CD4-positive, alpha-beta T cell treated with Interleukin-15 for 1 hour (primary cell): ENCODE data around the gene HCFC1.
A peak's percentile ranks its signal among the peaks of the same experiment; 100 is the strongest.

Experiments used
- DNase-seq: peaks from one replicate; pipeline ENCODE4 v3.0.0-alpha.2; 2020

HCFC1 gene

GRCh38 chrX:153971450-153972367, at the start of gene HCFC1:
TSS of gene HCFC1 (minus strand) at chrX:153971818. CDS start at chrX:153970840, 978 bp downstream.
- peak; percentile 95 for DNase-seq

GRCh38 chrX:154021131-154021611, 49.6 kb upstream of the HCFC1 start:
- peak; percentile 47 for DNase-seq

GRCh38 chrX:154020536-154021115, 49.0 kb upstream of the HCFC1 start:
- DNase-seq: no peak

GRCh38 chrX:154019633-154020528, 48.3 kb upstream of the HCFC1 start, which contains the start of gene IRAK1:
TSS of gene IRAK1 (minus strand) at chrX:154019902. CDS start at chrX:154019812, 90 bp downstream.
- peak; percentile 43 for DNase-seq

GRCh38 chrX:154019061-154019621, 47.5 kb upstream of the HCFC1 start:
- no peak for DNase-seq

- no peak for DNase-seq
Measured at GRCh38 chrX:154018518-154019060, 47.0 kb upstream of the HCFC1 start.

GRCh38 chrX:154017766-154018517, 46.3 kb upstream of the HCFC1 start:
- DNase-seq: no peak

GRCh38 chrX:154016366-154017076, 44.9 kb upstream of the HCFC1 start:
- no peak for DNase-seq

- no peak for DNase-seq
Measured at GRCh38 chrX:154015581-154016264, 44.1 kb upstream of the HCFC1 start.

GRCh38 chrX:154014429-154015380, 43.1 kb upstream of the HCFC1 start:
- no peak for DNase-seq

GRCh38 chrX:154013614-154014360, 42.2 kb upstream of the HCFC1 start:
- peak; percentile 51 for DNase-seq

- no peak for DNase-seq
Measured at GRCh38 chrX:154013001-154013421, 41.4 kb upstream of the HCFC1 start.

GRCh38 chrX:154012336-154012991, 40.8 kb upstream of the HCFC1 start:
- DNase-seq: no peak

- DNase-seq: no peak
Measured at GRCh38 chrX:154011376-154012335, 40.0 kb upstream of the HCFC1 start.

- DNase-seq: peak; percentile 56
Measured at GRCh38 chrX:154010330-154011087, 38.9 kb upstream of the HCFC1 start.

- no peak for DNase-seq
Measured at GRCh38 chrX:154008521-154008920, 36.9 kb upstream of the HCFC1 start.
